Lower leg skin (tissue), 3 donors: ENCODE results near the gene KCNJ11.

ENCODE experiments used
- CTCF ChIP-seq, 3 donors: fragments of 450-650 bp; IDR thresholded peaks; one replicate each; pipeline ENCODE4 v1.5.1; 2016; ENCODE audit warnings: antibody characterized with exemption in 3 of 3, mild to moderate bottlenecking in 3 of 3, moderate library complexity in 2 of 3
- POLR2A ChIP-seq, 2 donors: fragments of 450-650 bp; IDR thresholded peaks; one replicate each; pipeline ENCODE4 v1.6.1; 2016 to 2017; ENCODE audit warnings: antibody characterized with exemption in 2 of 2, mild to moderate bottlenecking in 1 of 2, moderate library complexity in 1 of 2

DNA sequence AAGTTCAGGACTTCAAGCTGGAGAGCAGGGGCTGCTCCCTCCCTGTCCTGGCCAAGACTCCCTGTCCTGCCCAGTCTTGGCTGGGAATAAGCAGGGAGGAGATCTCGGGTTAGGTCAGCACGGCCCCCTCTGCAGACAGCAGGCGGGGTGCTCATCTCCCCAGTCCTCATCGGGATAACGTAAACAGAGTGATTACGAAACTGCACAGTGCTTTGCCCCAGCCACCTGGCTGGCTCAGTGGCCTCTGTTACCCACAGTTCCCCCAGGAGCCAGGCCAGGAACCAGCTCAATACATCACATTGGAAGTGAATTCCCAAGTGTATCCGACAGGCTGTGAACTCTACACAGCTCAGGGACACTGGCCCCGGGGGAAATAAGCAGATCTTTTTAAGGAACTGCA, 42.7 kb upstream of the KCNJ11 start:
- TF ChIP-seq CTCF (IDR thresholded peaks at IDR 0.05) (no peak), POLR2A (IDR thresholded peaks at IDR 0.05) (no peak)
